Measurements from ENCODE around the gene PROM2.

GRCh38 chr2:95325026-95325425 lies 50.8 kb downstream of the PROM2 start:
- TF ChIP-seq CTCF (conservative IDR thresholded peaks at IDR 0.05) (no peak), EZH2 (IDR thresholded peaks at IDR 0.05; ENCODE audit: low read depth) (no peak)
